RWPE1 (cell line): ENCODE results near the gene SMG9.

ENCODE experiments used
- CTCF ChIA-PET: fragments of 350-600 bp; sonication (Branson Sonifier 250); formaldehyde crosslinking; extraction: SDS; loops from one replicate; lab custom pipeline; 2021; lab: Yijun Ruan, JAX
- POLR2A ChIA-PET: fragments of 400-600 bp; formaldehyde crosslinking; extraction: SDS; loops from one replicate; lab custom pipeline; 2020; ENCODE audit warnings: antibody characterized with exemption; ENCODE audit not compliant: low non-redundant PET; lab: Yijun Ruan, JAX
- DNase-seq: peaks from one replicate; pipeline ENCODE4 v3.0.0; 2012; ENCODE audit warnings: low spot score
- H3K27ac ChIP-seq: fragments of 450-650 bp; 2 replicates; pipeline ENCODE4 v1.5.1; 2017
- CTCF ChIP-seq: fragments of 450-650 bp; conservative IDR thresholded peaks from 2 replicates; pipeline ENCODE4 v1.5.1; 2017; ENCODE audit warnings: low read depth, mild to moderate bottlenecking

Gene SMG9

GRCh38 chr19:43754503-43755255 is at the start of gene SMG9:
Gene SMG9, minus strand, starts transcription at chr19:43754962. Its CDS starts 4,221 bp downstream, at chr19:43750741.
- ChIA-PET POLR2A (interaction anchor here (0.7 to 1.3 kb wide), 3 partner anchors 11 to 1859 kb away, joined by 3 to 6 read pairs (median 3); no protein-coding TSS in a partner anchor), CTCF (interaction anchor here (0.6 to 2.0 kb wide), 5 partner anchors 9 to 59 kb away, joined by 3 to 8 read pairs (median 4); no protein-coding TSS in a partner anchor)
- no peak for TF ChIP-seq CTCF
- DNase-seq: peak; percentile 98
- H3K27ac ChIP-seq: peak within 1 kb of the TSS; percentile 100

- no peak overlapping the region for H3K27ac ChIP-seq
- ChIA-PET POLR2A (no interaction called here), CTCF (no interaction called here)
- TF ChIP-seq CTCF: no peak
- no peak for DNase-seq
Observed at GRCh38 chr19:43804432-43804831, 49.7 kb upstream of the SMG9 start.

- DNase-seq: no peak
- no peak for TF ChIP-seq CTCF
- ChIA-PET POLR2A (no interaction called here), CTCF (no interaction called here)
- peak within 1 kb of the TSS; percentile 27; the same call in 1 of the 2 replicates for H3K27ac ChIP-seq
Observed at GRCh38 chr19:43802216-43802951, 47.6 kb upstream of the SMG9 start, which contains the start of gene LYPD5. Gene LYPD5, minus strand, starts transcription at chr19:43802447. Its CDS starts 67 bp downstream, at chr19:43802380.

GRCh38 chr19:43799502-43800142 is 44.9 kb upstream of the SMG9 start:
- peak overlapping the region; percentile 88 for H3K27ac ChIP-seq
- no peak for TF ChIP-seq CTCF
- ChIA-PET POLR2A (interaction anchor here (0.6 kb wide), 2 partner anchors 44 to 239 kb away, joined by 3 to 4 read pairs; partner anchors contain the start of gene SMG9), CTCF (interaction anchor here (0.5 to 1.0 kb wide), 4 partner anchors 10 to 205 kb away, joined by 3 to 6 read pairs (median 4); no protein-coding TSS in a partner anchor)
- no peak for DNase-seq

GRCh38 chr19:43798546-43799409 is 44.0 kb upstream of the SMG9 start:
- peak overlapping the region; percentile 88 for H3K27ac ChIP-seq

More at GRCh38 chr19:43798546-43799409, 44.0 kb upstream of the SMG9 start:
- ChIA-PET CTCF (interaction anchor here (0.6 to 0.7 kb wide), 2 partner anchors 34 to 54 kb away, joined by 4 to 5 read pairs; no protein-coding TSS in a partner anchor), POLR2A (no interaction called here)
- TF ChIP-seq CTCF: no peak
- peak; percentile 83 for DNase-seq
